Fibroblast of the conjunctiva (primary cell): ENCODE results near the gene HIPK2.

Source experiments
- DNase-seq: peaks from one replicate; pipeline ENCODE4 v3.0.0-alpha.2; 2010; ENCODE audit warnings: low read depth

HIPK2 gene

GRCh38 chr7:139586286-139586685 lies 191.5 kb downstream of the HIPK2 start:
- no peak for DNase-seq

- DNase-seq: no peak
These were observed 192.8 kb downstream of the HIPK2 start for GRCh38 chr7:139585042-139585441.

- DNase-seq: no peak
These were observed 193.8 kb downstream of the HIPK2 start for GRCh38 chr7:139583826-139584553.

- DNase-seq: no peak
These were observed 195.1 kb downstream of the HIPK2 start for GRCh38 chr7:139582671-139583155.

GRCh38 chr7:139582130-139582650 lies 195.6 kb downstream of the HIPK2 start:
- no peak for DNase-seq

- DNase-seq: no peak
These were observed 197.4 kb downstream of the HIPK2 start for GRCh38 chr7:139580435-139580834.

- DNase-seq: no peak
These were observed 201.4 kb downstream of the HIPK2 start for GRCh38 chr7:139576179-139576973.

- no peak for DNase-seq
These were observed 202.5 kb downstream of the HIPK2 start for GRCh38 chr7:139575338-139575680.

- no peak for DNase-seq
These were observed 203.0 kb downstream of the HIPK2 start for GRCh38 chr7:139574618-139575337.

GRCh38 chr7:139573871-139574270 lies 203.9 kb downstream of the HIPK2 start:
- no peak for DNase-seq

GRCh38 chr7:139572704-139573385 lies 205.0 kb downstream of the HIPK2 start:
- no peak for DNase-seq

- DNase-seq: no peak
These were observed 205.7 kb downstream of the HIPK2 start for GRCh38 chr7:139572071-139572470.

- DNase-seq: no peak
These were observed 206.1 kb downstream of the HIPK2 start for GRCh38 chr7:139571651-139572050.

GRCh38 chr7:139571190-139571589 lies 206.6 kb downstream of the HIPK2 start:
- no peak for DNase-seq

GRCh38 chr7:139570626-139571025 lies 207.2 kb downstream of the HIPK2 start:
- no peak for DNase-seq

- no peak for DNase-seq
These were observed 207.7 kb downstream of the HIPK2 start for GRCh38 chr7:139570119-139570518.

- no peak for DNase-seq
These were observed 208.8 kb downstream of the HIPK2 start for GRCh38 chr7:139568813-139569490.

GRCh38 chr7:139568346-139568675 lies 209.5 kb downstream of the HIPK2 start:
- DNase-seq: no peak

GRCh38 chr7:139567647-139568345 lies 210.0 kb downstream of the HIPK2 start:
- DNase-seq: no peak

GRCh38 chr7:139566736-139567646 lies 210.8 kb downstream of the HIPK2 start:
- no peak for DNase-seq
